GM12878 (cell line): ENCODE measurements around the gene ELOVL5. TPM values are rescaled to one million over a fixed set of nuclear protein-coding genes. Genes with fewer than 3 reads are reported as not detected.

Experiments used
- ATAC-seq: fragments of 200-7000 bp; cut with Tn5 transposase; 3 replicates; pipeline ENCODE4 v1.9.1; 2020; ENCODE audit warnings: mild to moderate bottlenecking, moderate library complexity
- BruUV-seq: library from RNA; stranded (reverse); fragments of 400-500 nt; replicated peaks from 2 replicates; lab custom pipeline; 2021; lab: Mats Ljungman, UMichigan
- CTCF ChIA-PET: fragments of 300-600 bp; sonication (Branson Sonifier 250); formaldehyde crosslinking; extraction: SDS; loops from one replicate; lab custom pipeline; 2021; ENCODE audit warnings: inconsistent platforms; lab: Yijun Ruan, JAX
- POLR2A ChIA-PET: fragments of 350-600 bp; formaldehyde crosslinking; extraction: SDS; loops from one replicate; lab custom pipeline; 2021; ENCODE audit warnings: inconsistent platforms; lab: Charles Lee
- RAD21 ChIA-PET: fragments of 300-600 bp; sonication (Branson Sonifier 250); formaldehyde crosslinking; loops from one replicate; lab custom pipeline; 2023; ENCODE audit warnings: antibody characterized with exemption; ENCODE audit not compliant: unreplicated experiment; lab: Charles Lee
- SMC1A ChIA-PET: fragments of 300-600 bp; sonication (Branson Sonifier 250); formaldehyde crosslinking; loops from one replicate; lab custom pipeline; 2023; ENCODE audit not compliant: unreplicated experiment, uncharacterized antibody; lab: Charles Lee
- DNase-seq: peaks from one replicate; pipeline ENCODE4 v3.0.0-alpha.2; 2011; ENCODE audit warnings: low read depth, low spot score
- FAIRE-seq: peaks from 3 replicates; lab custom pipeline; 2011; peaks lifted over from hg19 to GRCh38; lab: Jason Lieb, UNC
- H2AFZ ChIP-seq: 2 replicates; pipeline ENCODE4 v1.6.0; 2011; ENCODE audit warnings: low read depth, low read length, control low read depth; ENCODE audit not compliant: control insufficient read depth
- H3K27ac ChIP-seq: 2 replicates; pipeline ENCODE4 v1.5.1; 2011; ENCODE audit warnings: control low read depth; ENCODE audit not compliant: control insufficient read depth, insufficient read depth
- H3K27me3 ChIP-seq, 2 experiments: replicated peaks in 1 of 2; 2 replicates each; pipeline versions ENCODE4 v1.6.0 to v1.6.1; 2011; ENCODE audit warnings: low read length in 1 of 2; ENCODE audit not compliant: control insufficient read depth in 2 of 2, insufficient read depth in 2 of 2
- H3K36me3 ChIP-seq, 2 experiments: 2 replicates each; pipeline ENCODE4 v1.5.1; 2011; ENCODE audit warnings: low read length in 1 of 2; ENCODE audit not compliant: control insufficient read depth in 2 of 2, insufficient read depth in 2 of 2
- H3K4me1 ChIP-seq: 2 replicates; pipeline ENCODE4 v1.6.1; 2011; ENCODE audit warnings: mild to moderate bottlenecking, low read length, moderate library complexity, mixed read lengths; ENCODE audit not compliant: control insufficient read depth, insufficient read depth
- H3K4me2 ChIP-seq: 2 replicates; pipeline ENCODE4 v1.6.0; 2011; ENCODE audit warnings: control low read depth; ENCODE audit not compliant: control insufficient read depth, insufficient read depth
- H3K4me3 ChIP-seq: fragments of 200-600 bp; sonication (generic); 2 replicates; pipeline ENCODE4 v1.5.1; 2016
- H3K79me2 ChIP-seq: 2 replicates; pipeline ENCODE4 v1.6.0; 2011; ENCODE audit warnings: low read length; ENCODE audit not compliant: control insufficient read depth, insufficient read depth
- H3K9ac ChIP-seq: 2 replicates; pipeline ENCODE4 v1.8.0; 2011; ENCODE audit warnings: low read length, control low read depth, mixed read lengths; ENCODE audit not compliant: control insufficient read depth, insufficient read depth
- H3K9me3 ChIP-seq: replicated peaks from 3 replicates; pipeline ENCODE4 v1.5.1; 2011; ENCODE audit warnings: mild to moderate bottlenecking, low read length; ENCODE audit not compliant: control insufficient read depth, insufficient read depth
- H4K20me1 ChIP-seq: 2 replicates; pipeline ENCODE4 v1.6.0; 2011; ENCODE audit not compliant: control insufficient read depth, insufficient read depth
- CREB1 ChIP-seq: IDR thresholded peaks from 2 replicates; pipeline ENCODE4 v1.6.1; 2012; ENCODE audit warnings: low read depth, mild to moderate bottlenecking, inconsistent platforms
- EGR1 ChIP-seq, 2 experiments: IDR thresholded peaks; 1 replicate in 1 of 2; 2 replicates in 1 of 2; pipeline ENCODE4 v1.6.1; 2011 to 2012; ENCODE audit warnings: low read depth in 2 of 2, low read length in 2 of 2, borderline replicate concordance in 1 of 2, mild to moderate bottlenecking in 1 of 2, moderate library complexity in 1 of 2
- ESRRA ChIP-seq: IDR thresholded peaks from 2 replicates; pipeline ENCODE4 v1.6.1; 2012; ENCODE audit warnings: mild to moderate bottlenecking, low read length, improper control_type of control experiment
- GABPA ChIP-seq: IDR thresholded peaks from 2 replicates; pipeline ENCODE4 v1.6.1; 2014; ENCODE audit warnings: antibody characterized with exemption, low read depth, mild to moderate bottlenecking, inconsistent platforms
- IKZF2 ChIP-seq, 2 experiments: fragments of 450-650 bp; IDR thresholded peaks; 2 replicates each; pipeline ENCODE4 v1.6.1; 2017; ENCODE audit warnings: mild to moderate bottlenecking in 2 of 2, moderate library complexity in 2 of 2
- POU2F2 ChIP-seq: IDR thresholded peaks from 3 replicates; pipeline ENCODE4 v1.6.1; 2011; ENCODE audit warnings: low read depth, mild to moderate bottlenecking, low read length, borderline replicate concordance
- RELA ChIP-seq: fragments of 450-650 bp; IDR thresholded peaks from 2 replicates; pipeline ENCODE4 v1.8.0; 2014; ENCODE audit warnings: borderline replicate concordance; ENCODE audit not compliant: partially characterized antibody
- RUNX3 ChIP-seq: IDR thresholded peaks from 2 replicates; pipeline ENCODE4 v1.6.1; 2012; ENCODE audit warnings: low read length, inconsistent platforms
- SPI1 ChIP-seq: IDR thresholded peaks from 2 replicates; pipeline ENCODE4 v1.6.1; 2011; ENCODE audit warnings: low read depth, mild to moderate bottlenecking, low read length, moderate library complexity, borderline replicate concordance; ENCODE audit not compliant: insufficient read depth
- TARDBP ChIP-seq: IDR thresholded peaks from 2 replicates; pipeline ENCODE4 v1.6.1; 2016; ENCODE audit warnings: borderline replicate concordance
- WRNIP1 ChIP-seq: IDR thresholded peaks from 2 replicates; pipeline ENCODE4 v1.6.1; 2011; ENCODE audit warnings: low read depth, low read length, improper control_type of control experiment, borderline replicate concordance
- ZNF207 ChIP-seq: fragments of 450-650 bp; IDR thresholded peaks from 2 replicates; pipeline ENCODE4 v1.6.1; 2014; ENCODE audit warnings: antibody characterized with exemption, mild to moderate bottlenecking, borderline replicate concordance
- WGBS: methylation state at CpG from one replicate; pipeline ENCODE4 v1.1.6; 2016; ENCODE audit warnings: low lambda C conversion rate; ENCODE audit not compliant: insufficient replicate concordance, insufficient coverage; ENCODE audit errors: missing lambda C conversion rate; 5-methylcytosine and 5-hydroxymethylcytosine counted together
- in situ Hi-C: fragments of 300-500 bp; cut with MboI; formaldehyde crosslinking; loops from 9 replicates; pipeline ENCODE4 v1.14.3; 2018; ENCODE audit warnings: mixed read lengths
- intact Hi-C: fragments of 100-400 bp; cut with micrococcal nuclease; formaldehyde crosslinking; loops from one replicate; pipeline ENCODE4 v1.14.2; 2022; ENCODE audit not compliant: unreplicated experiment
- polyA plus RNA-seq, 11 experiments: library from polyadenylated mRNA; depleted of rRNA in 4 of 11; unstranded in 6 of 11; stranded (reverse) in 5 of 11; fragments of >200 nt; fragmentation: Nextera tagmentation in 4 of 11; fragmentation: Illumina TruSeq in 1 of 11; extraction: Ambion mirVana in 4 of 11; extraction: Trizol in 1 of 11; gene quantifications; 1 replicate in 1 of 11; 2 replicates in 10 of 11; pipeline versions ENCODE4 v1.2.1 to v1.2.3, GENCODE V29; 2011 to 2016; ENCODE audit warnings: inconsistent platforms in 2 of 11, missing spikeins in 2 of 11, low read depth in 1 of 11
- total RNA-seq, 4 experiments: library from RNA; depleted of rRNA in 3 of 4; stranded (reverse); fragments of >200 nt in 3 of 4; fragmentation: Illumina TruSeq in 1 of 4; extraction: Trizol in 1 of 4; gene quantifications; 2 replicates each; pipeline versions ENCODE4 v1.2.1 to v1.2.3, GENCODE V29; 2013 to 2021
- TF ChIP-seq, protein P1 (sequence below): IDR thresholded peaks from 2 replicates; pipeline ENCODE4 v1.6.1; 2012; ENCODE audit warnings: low read length, inconsistent platforms
- TF ChIP-seq, protein P2 (sequence below): fragments of 450-650 bp; conservative IDR thresholded peaks from 2 replicates; pipeline ENCODE4 v1.6.1; 2017; ENCODE audit warnings: mild to moderate bottlenecking, moderate library complexity

The ELOVL5 gene
- total and polyA plus RNA-seq, 10 of the 15 experiments (the other 5 are each of a cell fraction or from before 2014, with no cell fraction given): 156 to 241 (median 196) TPM

DNA sequence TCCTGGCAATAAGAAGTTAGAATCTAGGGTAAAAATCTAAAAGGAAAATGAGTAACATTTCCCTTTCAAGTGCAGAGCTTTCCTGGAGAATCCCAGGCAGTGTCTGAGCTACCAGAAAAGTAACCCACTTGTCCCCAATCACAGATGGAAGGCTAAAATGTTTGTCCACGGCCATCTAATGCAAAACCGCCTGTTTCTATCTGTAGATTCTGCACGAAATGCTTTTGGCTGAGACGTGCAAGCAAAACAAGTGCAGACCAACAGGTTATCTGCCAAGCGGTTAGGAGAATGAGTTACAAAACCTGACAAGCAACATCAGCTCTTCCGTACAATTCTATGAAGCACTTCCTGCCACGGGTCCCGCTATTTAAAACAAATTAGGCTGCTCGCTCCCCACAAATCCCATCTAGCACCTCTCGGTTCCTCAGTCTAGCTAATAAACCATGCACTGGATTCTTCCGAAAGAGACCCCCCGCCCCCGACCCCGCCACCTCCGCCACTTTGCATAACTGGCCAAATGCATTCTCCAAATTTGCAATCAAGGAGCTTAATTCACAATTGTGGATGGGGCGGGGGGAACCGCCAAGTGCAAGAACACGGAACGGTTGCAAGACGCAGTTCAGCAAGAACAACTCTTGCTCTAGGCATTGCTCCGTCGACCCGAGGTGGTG, 1.4 kb downstream of the ELOVL5 start:
- Histone ChIP-seq H3K4me3 (peak overlapping the region; percentile 92), H3K36me3 (0 out of 4 replicates have a peak, but pooled peaks cover 0 to 2% of the 10 kb centered on the region in 2 experiments), H3K4me1 (peaks cover 18% of the 10 kb centered on the region), H3K9me3 (no peaks in the 10 kb centered on the region), H3K9ac (peak overlapping the region; percentile 84), H2AFZ (peak overlapping the region; percentile 96), H3K27me3 (no peaks in the 10 kb centered on the region; a peak in 1 of 4 replicates), H3K27ac (peak overlapping the region; percentile 85), H4K20me1 (no peaks in the 10 kb centered on the region), H3K4me2 (peak overlapping the region; percentile 88), H3K79me2 (peaks cover 68% of the 10 kb centered on the region)
- ATAC-seq (peak; percentile 16), DNase-seq (no peak), FAIRE-seq (no peak)
- intact Hi-C loops: loop anchor here (2.0 to 5.0 kb wide), 4 partner anchors 39 to 105 kb away; no protein-coding TSS in a partner anchor
- SMC1A ChIA-PET: interaction anchor here (0.8 to 9.3 kb wide), 30 partner anchors 9 to 177 kb away, joined by 3 to 91 read pairs (median 4); no protein-coding TSS in a partner anchor
- WGBS: 2% methylated on average over 23 of the region's 23 CpGs
- CTCF ChIA-PET: interaction anchor here (0.6 to 4.9 kb wide), 17 partner anchors 10 to 282 kb away, joined by 3 to 28 read pairs (median 4); partner anchors contain the start of gene FBXO9
- in situ Hi-C loops: no loop called here
- TF ChIP-seq CREB1: 0 out of 2 replicates have a peak, but pooled peaks have one; percentile 43
- 0 out of 3 replicates have a peak, but pooled peaks have one; percentile 16 for TF ChIP-seq POU2F2
- TF ChIP-seq EGR1 (IDR thresholded peaks at IDR 0.05; ENCODE audit: borderline replicate concordance in 1 of 2, low read depth in 2 of 2, low read length in 2 of 2): 0 out of 3 replicates have a peak, but pooled peaks of 1 of the 2 experiments have one; percentile 1
- TF ChIP-seq, protein P1, sequence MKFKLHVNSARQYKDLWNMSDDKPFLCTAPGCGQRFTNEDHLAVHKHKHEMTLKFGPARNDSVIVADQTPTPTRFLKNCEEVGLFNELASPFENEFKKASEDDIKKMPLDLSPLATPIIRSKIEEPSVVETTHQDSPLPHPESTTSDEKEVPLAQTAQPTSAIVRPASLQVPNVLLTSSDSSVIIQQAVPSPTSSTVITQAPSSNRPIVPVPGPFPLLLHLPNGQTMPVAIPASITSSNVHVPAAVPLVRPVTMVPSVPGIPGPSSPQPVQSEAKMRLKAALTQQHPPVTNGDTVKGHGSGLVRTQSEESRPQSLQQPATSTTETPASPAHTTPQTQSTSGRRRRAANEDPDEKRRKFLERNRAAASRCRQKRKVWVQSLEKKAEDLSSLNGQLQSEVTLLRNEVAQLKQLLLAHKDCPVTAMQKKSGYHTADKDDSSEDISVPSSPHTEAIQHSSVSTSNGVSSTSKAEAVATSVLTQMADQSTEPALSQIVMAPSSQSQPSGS: no peak; the same call in 1 of the 2 replicates
- TF ChIP-seq TARDBP: no peak
- peak; percentile 26; the same call in 1 of the 2 replicates for TF ChIP-seq GABPA
- TF ChIP-seq ESRRA: no peak
- TF ChIP-seq IKZF2 (IDR thresholded peaks at IDR 0.05): peak in 1 of 2 experiments; percentile 1; a peak in 1 of 4 replicates
- TF ChIP-seq, protein P2, sequence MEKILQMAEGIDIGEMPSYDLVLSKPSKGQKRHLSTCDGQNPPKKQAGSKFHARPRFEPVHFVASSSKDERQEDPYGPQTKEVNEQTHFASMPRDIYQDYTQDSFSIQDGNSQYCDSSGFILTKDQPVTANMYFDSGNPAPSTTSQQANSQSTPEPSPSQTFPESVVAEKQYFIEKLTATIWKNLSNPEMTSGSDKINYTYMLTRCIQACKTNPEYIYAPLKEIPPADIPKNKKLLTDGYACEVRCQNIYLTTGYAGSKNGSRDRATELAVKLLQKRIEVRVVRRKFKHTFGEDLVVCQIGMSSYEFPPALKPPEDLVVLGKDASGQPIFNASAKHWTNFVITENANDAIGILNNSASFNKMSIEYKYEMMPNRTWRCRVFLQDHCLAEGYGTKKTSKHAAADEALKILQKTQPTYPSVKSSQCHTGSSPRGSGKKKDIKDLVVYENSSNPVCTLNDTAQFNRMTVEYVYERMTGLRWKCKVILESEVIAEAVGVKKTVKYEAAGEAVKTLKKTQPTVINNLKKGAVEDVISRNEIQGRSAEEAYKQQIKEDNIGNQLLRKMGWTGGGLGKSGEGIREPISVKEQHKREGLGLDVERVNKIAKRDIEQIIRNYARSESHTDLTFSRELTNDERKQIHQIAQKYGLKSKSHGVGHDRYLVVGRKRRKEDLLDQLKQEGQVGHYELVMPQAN: peak; percentile 39; the same call in 1 of the 2 replicates
- 0 out of 2 replicates have a peak, but pooled peaks have one; percentile 57 for TF ChIP-seq WRNIP1
- no peak for TF ChIP-seq ZNF207
- TF ChIP-seq SPI1: peak; percentile 37; the same call in 1 of the 2 replicates
- peak; percentile 30; the same call in 1 of the 2 replicates for TF ChIP-seq RUNX3
- no peak for TF ChIP-seq RELA
- POLR2A ChIA-PET: interaction anchor here (0.5 to 5.9 kb wide), 20 partner anchors 9 to 173 kb away, joined by 3 to 57 read pairs (median 5); no protein-coding TSS in a partner anchor
- no TSS peak for BruUV-seq
- RAD21 ChIA-PET: interaction anchor here (0.7 to 7.0 kb wide), 22 partner anchors 9 to 170 kb away, joined by 3 to 58 read pairs (median 7); no protein-coding TSS in a partner anchor
